T-helper 17 cell (primary cell): Measurements from ENCODE around the gene PUS10. TPM values are rescaled to one million over a fixed set of nuclear protein-coding genes. Genes with fewer than 3 reads are reported as not detected.
"Not testable (repeated sequence)": the region's sequence is repeated elsewhere in the genome, so short reads cannot be mapped to it uniquely, and the experiment has no call there.

Experiments
- ATAC-seq: fragments of 150-1000 bp; cut with Tn5 transposase; 2 replicates; pipeline ENCODE4 v1.10.0; 2021; ENCODE audit warnings: mild to moderate bottlenecking, moderate library complexity
- DNase-seq, 3 donors: peaks; one replicate each; pipeline versions ENCODE4 v3.0.0 to v3.0.0-alpha.2; 2020 to 2021
- H3K9me3 ChIP-seq: one replicate; pipeline ENCODE4 v1.7.0; 2013; ENCODE audit warnings: low read length, mild to moderate bottlenecking; ENCODE audit not compliant: control insufficient read depth, poor library complexity, severe bottlenecking
- H3K27ac Mint-ChIP-seq: one replicate; pipeline ENCODE4 v1.8.0; 2022; ENCODE audit warnings: mild to moderate bottlenecking, moderate library complexity, mixed read lengths
- H3K27me3 Mint-ChIP-seq: one replicate; pipeline ENCODE4 v1.8.0; 2022; ENCODE audit warnings: mixed read lengths
- H3K36me3 Mint-ChIP-seq: one replicate; pipeline ENCODE4 v1.8.0; 2022; ENCODE audit warnings: low read depth, mixed read lengths
- H3K4me1 Mint-ChIP-seq: one replicate; pipeline ENCODE4 v1.8.0; 2022; ENCODE audit warnings: mild to moderate bottlenecking, mixed read lengths
- H3K4me3 Mint-ChIP-seq: one replicate; pipeline ENCODE4 v1.8.0; 2022; ENCODE audit warnings: mild to moderate bottlenecking, moderate library complexity, mixed read lengths
- total RNA-seq, 4 donors: library from RNA in 2 of 4; stranded (reverse) in 2 of 4; gene quantifications; one replicate each; pipeline ENCODE4 v1.2.3 and lab custom pipeline; 2022 to 2026

PUS10 gene
- total RNA-seq, 2 donors from 2014 or later, result 3.2 to 4.2 TPM

GRCh38 chr2:60926741-60927552, 91.1 kb downstream of the PUS10 start:
- peaks cover 9% of the 10 kb centered on the region for H3K4me1 Mint-ChIP-seq
- peaks cover 23% of the 10 kb centered on the region for H3K36me3 Mint-ChIP-seq
- no peaks in the 10 kb centered on the region for H3K9me3 ChIP-seq
- no peak overlapping the region for H3K4me3 Mint-ChIP-seq
- no peak overlapping the region for H3K27ac Mint-ChIP-seq
- ATAC-seq, result peak; percentile 35
- H3K27me3 Mint-ChIP-seq, result no peaks in the 10 kb centered on the region
- no peak for DNase-seq

- peak overlapping the region; percentile 50 for H3K4me3 Mint-ChIP-seq
- peaks cover 25% of the 10 kb centered on the region for H3K36me3 Mint-ChIP-seq
- ATAC-seq (no peak), DNase-seq (no peak)
- no peaks in the 10 kb centered on the region for H3K9me3 ChIP-seq
- H3K27me3 Mint-ChIP-seq, result no peaks in the 10 kb centered on the region
- H3K4me1 Mint-ChIP-seq, result peaks cover 10% of the 10 kb centered on the region
- no peak overlapping the region for H3K27ac Mint-ChIP-seq
These were observed 91.9 kb downstream of the PUS10 start for GRCh38 chr2:60925994-60926740.

GRCh38 chr2:60907329-60907728, 110.7 kb downstream of the PUS10 start:
- ATAC-seq (no peak), DNase-seq (no peak)
- H3K27ac Mint-ChIP-seq, result peak overlapping the region; percentile 4

GRCh38 chr2:60906395-60906794, 111.7 kb downstream of the PUS10 start:
- H3K4me1 Mint-ChIP-seq, result peaks cover 7% of the 10 kb centered on the region
- H3K27ac Mint-ChIP-seq, result peak overlapping the region; percentile 49
- no peaks in the 10 kb centered on the region for H3K27me3 Mint-ChIP-seq
- H3K36me3 Mint-ChIP-seq, result peaks cover 6% of the 10 kb centered on the region
- ATAC-seq (peak; percentile 12), DNase-seq (no peak)
- H3K4me3 Mint-ChIP-seq, result peak overlapping the region; percentile 34
- H3K9me3 ChIP-seq, result no peaks in the 10 kb centered on the region

More at GRCh38 chr2:60907329-60907728, 110.7 kb downstream of the PUS10 start:
- peaks cover 7% of the 10 kb centered on the region for H3K4me1 Mint-ChIP-seq
- H3K27me3 Mint-ChIP-seq, result no peaks in the 10 kb centered on the region
- peaks cover 6% of the 10 kb centered on the region for H3K36me3 Mint-ChIP-seq
- H3K9me3 ChIP-seq, result no peaks in the 10 kb centered on the region
- H3K4me3 Mint-ChIP-seq, result no peak overlapping the region

- H3K27ac Mint-ChIP-seq, result peak overlapping the region; percentile 49
- not testable (repeated sequence) for H3K9me3 ChIP-seq, DNase-seq, H3K4me3 Mint-ChIP-seq, H3K4me1 Mint-ChIP-seq, H3K27me3 Mint-ChIP-seq, H3K36me3 Mint-ChIP-seq
- peak; percentile 22 for ATAC-seq
These were observed 112.2 kb downstream of the PUS10 start for GRCh38 chr2:60905867-60906266.

GRCh38 chr2:60901296-60901695, 116.8 kb downstream of the PUS10 start:
- H3K27ac Mint-ChIP-seq, result peak overlapping the region; percentile 59
- not testable (repeated sequence) for H3K9me3 ChIP-seq, ATAC-seq, DNase-seq, H3K36me3 Mint-ChIP-seq, H3K4me3 Mint-ChIP-seq, H3K4me1 Mint-ChIP-seq, H3K27me3 Mint-ChIP-seq

GRCh38 chr2:60899892-60900249, 118.2 kb downstream of the PUS10 start:
- ATAC-seq (no peak), DNase-seq (no peak)
- no peaks in the 10 kb centered on the region for H3K9me3 ChIP-seq
- H3K4me3 Mint-ChIP-seq, result no peak overlapping the region
- no peaks in the 10 kb centered on the region for H3K27me3 Mint-ChIP-seq
- peaks cover 7% of the 10 kb centered on the region for H3K36me3 Mint-ChIP-seq
- H3K4me1 Mint-ChIP-seq, result peaks cover 7% of the 10 kb centered on the region
- peak overlapping the region; percentile 27 for H3K27ac Mint-ChIP-seq

- DNase-seq (no peak), ATAC-seq (peak; percentile 26)
- Mint-ChIP-seq H3K27me3 (no peaks in the 10 kb centered on the region), H3K4me1 (peaks cover 7% of the 10 kb centered on the region), H3K4me3 (peak overlapping the region; percentile 12), H3K36me3 (peaks cover 7% of the 10 kb centered on the region), H3K27ac (peak overlapping the region; percentile 27)
- no peaks in the 10 kb centered on the region for H3K9me3 ChIP-seq
These were observed 118.7 kb downstream of the PUS10 start for GRCh38 chr2:60899230-60899891.

- peaks cover 9% of the 10 kb centered on the region for H3K36me3 Mint-ChIP-seq
- no peaks in the 10 kb centered on the region for H3K27me3 Mint-ChIP-seq
- peak overlapping the region; percentile 16 for H3K27ac Mint-ChIP-seq
- ATAC-seq (no peak), DNase-seq (no peak)
- no peaks in the 10 kb centered on the region for H3K9me3 ChIP-seq
- H3K4me1 Mint-ChIP-seq, result peaks cover 9% of the 10 kb centered on the region
- H3K4me3 Mint-ChIP-seq, result no peak overlapping the region
These were observed 119.5 kb downstream of the PUS10 start for GRCh38 chr2:60898567-60898966.

Other genes starting within 250 kb of the PUS10 start
- gene REL, start 136.7 kb downstream of the PUS10 start, total RNA-seq, result 10 to 100 TPM; 90.9 to 96.2 TPM
- 10 to 100 TPM; 10.8 to 15.1 TPM for gene PEX13, start 535 bp downstream of the PUS10 start, total RNA-seq
- 1 to 10 TPM; 3.4 to 4.3 TPM for gene SANBR, start 47.6 kb upstream of the PUS10 start, total RNA-seq
- gene C2orf74, start 143.9 kb upstream of the PUS10 start, total RNA-seq, result 1 to 10 TPM; 3.9 to 4.9 TPM